SK-N-SH treated with all-trans-retinoic acid at 6 μM for 48 hours (cell line): ENCODE measurements around the gene ABCB11.

Experiments
- ARNTL ChIP-seq: fragments of 450-650 bp; formaldehyde crosslinking; IDR thresholded peaks from 2 replicates; pipeline ENCODE4 v1.5.0; 2020; ENCODE audit warnings: low read depth, mild to moderate bottlenecking, moderate library complexity, borderline replicate concordance
- CSDC2 ChIP-seq: fragments of 250-450 bp; sonication (Bioruptor Pico); IDR thresholded peaks from 2 replicates; pipeline ENCODE4 v1.5.0; 2020; ENCODE audit warnings: mild to moderate bottlenecking, moderate library complexity
- CSRNP3 ChIP-seq: fragments of 250-450 bp; sonication (Bioruptor Pico); IDR thresholded peaks from 2 replicates; pipeline ENCODE4 v1.5.1; 2021; ENCODE audit warnings: mild to moderate bottlenecking, moderate library complexity
- ESRRG ChIP-seq: fragments of 250-450 bp; sonication (Bioruptor Pico); IDR thresholded peaks from 2 replicates; pipeline ENCODE4 v1.6.1; 2021; ENCODE audit warnings: mild to moderate bottlenecking
- POU6F1 ChIP-seq: fragments of 250-450 bp; sonication (Bioruptor Pico); IDR thresholded peaks from 2 replicates; pipeline ENCODE4 v1.8.0; 2021; ENCODE audit warnings: low read depth, mild to moderate bottlenecking, moderate library complexity, borderline replicate concordance
- PPARA ChIP-seq: fragments of 250-450 bp; sonication (Bioruptor Pico); IDR thresholded peaks from 2 replicates; pipeline ENCODE4 v1.5.0; 2020; ENCODE audit warnings: mild to moderate bottlenecking, borderline replicate concordance
- RARB ChIP-seq: fragments of 250-450 bp; sonication (Bioruptor Pico); IDR thresholded peaks from 2 replicates; pipeline ENCODE4 v1.8.0; 2021; ENCODE audit warnings: mild to moderate bottlenecking, moderate library complexity
- TCF4 ChIP-seq: fragments of 250-450 bp; sonication (Bioruptor Pico); IDR thresholded peaks from 2 replicates; pipeline ENCODE4 v1.8.0; 2021; ENCODE audit warnings: mild to moderate bottlenecking, moderate library complexity, borderline replicate concordance
- TOX ChIP-seq: fragments of 250-450 bp; sonication (Bioruptor Pico); IDR thresholded peaks from 2 replicates; pipeline ENCODE4 v1.8.0; 2021; ENCODE audit warnings: mild to moderate bottlenecking, moderate library complexity, borderline replicate concordance
- ZFP30 ChIP-seq: fragments of 450-650 bp; formaldehyde crosslinking; IDR thresholded peaks from 2 replicates; pipeline ENCODE4 v1.5.0; 2022; ENCODE audit warnings: mild to moderate bottlenecking, moderate library complexity
- TF ChIP-seq, protein P1 (sequence below): fragments of 250-450 bp; sonication (Bioruptor Pico); IDR thresholded peaks from 2 replicates; pipeline ENCODE4 v1.8.0; 2020; ENCODE audit warnings: mild to moderate bottlenecking, moderate library complexity, borderline replicate concordance

DNA sequence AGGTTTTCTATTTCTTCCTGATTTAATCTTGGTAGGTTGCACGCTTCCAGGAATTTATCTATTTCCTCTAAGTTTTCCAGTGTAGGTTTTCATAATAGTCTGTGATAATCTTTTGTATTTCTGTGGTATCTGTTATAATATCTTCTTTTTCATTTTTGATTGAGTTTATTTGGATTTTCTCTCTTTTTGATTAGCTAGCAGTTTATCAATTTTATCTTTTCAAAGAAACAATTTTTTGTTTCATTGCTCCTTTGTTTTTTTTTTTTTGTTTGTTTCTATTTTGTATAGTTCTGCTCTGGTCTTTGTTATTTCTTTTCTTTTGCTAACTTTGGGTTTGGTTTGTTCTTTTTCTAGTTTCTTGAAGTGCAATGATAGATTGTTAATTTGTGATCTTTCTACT lies 78.7 kb downstream of the ABCB11 start:
- TF ChIP-seq ARNTL (no peak), RARB (no peak), POU6F1 (CRISPR knock-in tag) (no peak), PPARA (CRISPR knock-in tag) (no peak), ESRRG (CRISPR knock-in tag) (no peak), CSRNP3 (CRISPR knock-in tag) (no peak), CSDC2 (CRISPR knock-in tag) (no peak), TCF4 (CRISPR knock-in tag) (no peak), ZFP30 (no peak), TOX (no peak)
- TF ChIP-seq, protein P1, sequence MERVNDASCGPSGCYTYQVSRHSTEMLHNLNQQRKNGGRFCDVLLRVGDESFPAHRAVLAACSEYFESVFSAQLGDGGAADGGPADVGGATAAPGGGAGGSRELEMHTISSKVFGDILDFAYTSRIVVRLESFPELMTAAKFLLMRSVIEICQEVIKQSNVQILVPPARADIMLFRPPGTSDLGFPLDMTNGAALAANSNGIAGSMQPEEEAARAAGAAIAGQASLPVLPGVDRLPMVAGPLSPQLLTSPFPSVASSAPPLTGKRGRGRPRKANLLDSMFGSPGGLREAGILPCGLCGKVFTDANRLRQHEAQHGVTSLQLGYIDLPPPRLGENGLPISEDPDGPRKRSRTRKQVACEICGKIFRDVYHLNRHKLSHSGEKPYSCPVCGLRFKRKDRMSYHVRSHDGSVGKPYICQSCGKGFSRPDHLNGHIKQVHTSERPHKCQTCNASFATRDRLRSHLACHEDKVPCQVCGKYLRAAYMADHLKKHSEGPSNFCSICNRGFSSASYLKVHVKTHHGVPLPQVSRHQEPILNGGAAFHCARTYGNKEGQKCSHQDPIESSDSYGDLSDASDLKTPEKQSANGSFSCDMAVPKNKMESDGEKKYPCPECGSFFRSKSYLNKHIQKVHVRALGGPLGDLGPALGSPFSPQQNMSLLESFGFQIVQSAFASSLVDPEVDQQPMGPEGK, result no peak
